Keratinocyte (primary cell): ENCODE data around the gene MON1A. TPM values are rescaled to one million over a fixed set of nuclear protein-coding genes. Genes with fewer than 3 reads are reported as not detected.

Source experiments
- DNase-seq: peaks from one replicate; pipeline ENCODE4 v3.0.0-alpha.2; 2011; ENCODE audit warnings: low read depth, missing footprints, low spot score
- FAIRE-seq: peaks from 2 replicates; lab custom pipeline; 2011; peaks lifted over from hg19 to GRCh38; lab: Jason Lieb, UNC
- H2AFZ ChIP-seq: 2 replicates; pipeline ENCODE4 v1.6.0; 2012; ENCODE audit warnings: low read length, control low read depth, inconsistent platforms; ENCODE audit not compliant: control insufficient read depth
- H3K27ac ChIP-seq: 2 replicates; pipeline ENCODE4 v1.5.1; 2011; ENCODE audit warnings: low read length; ENCODE audit not compliant: control insufficient read depth, insufficient read depth
- H3K27me3 ChIP-seq: 3 replicates; pipeline ENCODE4 v1.6.0; 2011; ENCODE audit warnings: low read length; ENCODE audit not compliant: control insufficient read depth, insufficient read depth; ENCODE audit errors: extremely low read depth
- H3K36me3 ChIP-seq, 2 experiments: 2 replicates in 1 of 2; 3 replicates in 1 of 2; pipeline ENCODE4 v1.5.1; 2011; ENCODE audit warnings: low read length in 2 of 2, mild to moderate bottlenecking in 1 of 2; ENCODE audit not compliant: control insufficient read depth in 2 of 2, insufficient read depth in 2 of 2; ENCODE audit errors: extremely low read depth in 1 of 2
- H3K4me1 ChIP-seq: 3 replicates; pipeline ENCODE4 v1.5.1; 2011; ENCODE audit warnings: low read length; ENCODE audit not compliant: control insufficient read depth, insufficient read depth; ENCODE audit errors: extremely low read depth
- H3K4me2 ChIP-seq: 3 replicates; pipeline ENCODE4 v1.6.0; 2011; ENCODE audit warnings: low read depth, low read length; ENCODE audit not compliant: control insufficient read depth, insufficient read depth; ENCODE audit errors: extremely low read depth
- H3K4me3 ChIP-seq, 3 experiments: fragments of 200-600 bp in 1 of 3; sonication (generic) in 1 of 3; 2 replicates in 2 of 3; 3 replicates in 1 of 3; pipeline ENCODE4 v1.5.1; 2011 to 2016; ENCODE audit warnings: low read length in 3 of 3, mild to moderate bottlenecking in 3 of 3, control low read depth in 2 of 3, inconsistent platforms in 1 of 3, low read depth in 1 of 3, mixed read lengths in 1 of 3, mixed run types in 1 of 3, moderate library complexity in 1 of 3; ENCODE audit not compliant: control insufficient read depth in 2 of 3, insufficient read depth in 2 of 3; ENCODE audit errors: extremely low read depth in 1 of 3
- H3K79me2 ChIP-seq: 2 replicates; pipeline ENCODE4 v1.6.0; 2012; ENCODE audit warnings: low read length; ENCODE audit not compliant: control insufficient read depth, insufficient read depth
- H3K9ac ChIP-seq: 3 replicates; pipeline ENCODE4 v1.6.0; 2011; ENCODE audit warnings: low read length; ENCODE audit not compliant: control insufficient read depth, insufficient read depth; ENCODE audit errors: extremely low read depth
- H3K9me1 ChIP-seq: 3 replicates; pipeline ENCODE4 v1.6.0; 2011; ENCODE audit warnings: low read length; ENCODE audit not compliant: control insufficient read depth, insufficient read depth; ENCODE audit errors: extremely low read depth
- H3K9me3 ChIP-seq: 2 replicates; pipeline ENCODE4 v1.5.1; 2012; ENCODE audit warnings: low read depth, low read length; ENCODE audit not compliant: control insufficient read depth
- H4K20me1 ChIP-seq: 3 replicates; pipeline ENCODE4 v1.6.0; 2011; ENCODE audit warnings: low read length; ENCODE audit not compliant: control insufficient read depth, insufficient read depth; ENCODE audit errors: extremely low read depth
- CTCF ChIP-seq, 3 experiments: IDR thresholded peaks in 1 of 3; conservative IDR thresholded peaks in 1 of 3; optimal IDR thresholded peaks in 1 of 3; 2 replicates in 2 of 3; 3 replicates in 1 of 3; pipeline versions ENCODE3 to v1.5.1; 2011; ENCODE audit warnings: low read length in 3 of 3, mild to moderate bottlenecking in 3 of 3, moderate library complexity in 2 of 3, control low read depth in 1 of 3, inconsistent platforms in 1 of 3; ENCODE audit not compliant: insufficient read depth in 2 of 3; ENCODE audit errors: extremely low read depth in 1 of 3
- EZH2 ChIP-seq: IDR thresholded peaks from one replicate; pipeline ENCODE4 v1.6.1; 2012; ENCODE audit warnings: inconsistent platforms, mild to moderate bottlenecking, low read length, moderate library complexity
- dilution Hi-C: fragments of 300-500 bp; cut with MboI; formaldehyde crosslinking; loops from one replicate; pipeline ENCODE4 v1.7.0; 2020; ENCODE audit warnings: low sequenced_read_pairs; ENCODE audit not compliant: extremely low pct_ligation_motif_present
- polyA plus RNA-seq, 5 experiments: library from polyadenylated mRNA; depleted of rRNA in 3 of 5; stranded (reverse) in 3 of 5; stranded (forward) in 1 of 5; unstranded in 1 of 5; fragments of >200 nt; gene quantifications; 1 replicate in 1 of 5; 2 replicates in 3 of 5; 3 replicates in 1 of 5; pipeline versions ENCODE4 v1.2.1 to v1.2.3, GENCODE V29; 2011 to 2012; ENCODE audit warnings: missing spikeins in 2 of 5, low read depth in 1 of 5, low replicate concordance in 1 of 5

MON1A gene
- polyA plus RNA-seq, 1 donor (not counting 4 experiments of a cell fraction or from before 2014, with no cell fraction given): 10.7 TPM

- Histone ChIP-seq H3K9me1 (peaks cover 3% of the 10 kb centered on the region), H3K4me2 (no peak overlapping the region), H3K4me1 (no peaks in the 10 kb centered on the region), H3K4me3 (no peak overlapping the region), H3K27ac (no peak overlapping the region), H3K9me3 (no peaks in the 10 kb centered on the region), H3K27me3 (peaks cover 11% of the 10 kb centered on the region), H2AFZ (no peak overlapping the region), H3K9ac (no peak overlapping the region), H3K36me3 (no peaks in the 10 kb centered on the region), H3K79me2 (no peaks in the 10 kb centered on the region), H4K20me1 (peaks cover 9% of the 10 kb centered on the region)
- dilution Hi-C loops: no loop called here
- DNase-seq: no peak
- TF ChIP-seq EZH2 (no peak), CTCF (optimal IDR thresholded peaks at IDR 0.05 in 1 of 3, IDR thresholded peaks at IDR 0.05 in 1 of 3, conservative IDR thresholded peaks at IDR 0.05 in 1 of 3; ENCODE audit: extremely low read depth in 1 of 3, insufficient read depth in 2 of 3, low read length in 3 of 3) (no peak)
- FAIRE-seq: no peak
These were observed 50.9 kb downstream of the MON1A start for GRCh38 chr3:49878686-49879085.

GRCh38 chr3:49877716-49878115, 51.9 kb downstream of the MON1A start:
- Histone ChIP-seq H3K79me2 (no peaks in the 10 kb centered on the region), H2AFZ (no peak overlapping the region), H3K9ac (no peak overlapping the region), H3K4me3 (no peak overlapping the region), H3K4me1 (no peaks in the 10 kb centered on the region), H3K36me3 (no peaks in the 10 kb centered on the region), H3K9me3 (no peaks in the 10 kb centered on the region), H3K27me3 (peaks cover 16% of the 10 kb centered on the region), H4K20me1 (peaks cover 9% of the 10 kb centered on the region), H3K9me1 (peaks cover 3% of the 10 kb centered on the region), H3K27ac (no peak overlapping the region), H3K4me2 (no peak overlapping the region)
- TF ChIP-seq CTCF (optimal IDR thresholded peaks at IDR 0.05 in 1 of 3, IDR thresholded peaks at IDR 0.05 in 1 of 3, conservative IDR thresholded peaks at IDR 0.05 in 1 of 3; ENCODE audit: extremely low read depth in 1 of 3, insufficient read depth in 2 of 3, low read length in 3 of 3): no peak
- no peak for TF ChIP-seq EZH2
- DNase-seq (no peak), FAIRE-seq (no peak)
- dilution Hi-C loops: no loop called here
